Measurements from ENCODE around the gene SCTR.

The SCTR gene

DNA sequence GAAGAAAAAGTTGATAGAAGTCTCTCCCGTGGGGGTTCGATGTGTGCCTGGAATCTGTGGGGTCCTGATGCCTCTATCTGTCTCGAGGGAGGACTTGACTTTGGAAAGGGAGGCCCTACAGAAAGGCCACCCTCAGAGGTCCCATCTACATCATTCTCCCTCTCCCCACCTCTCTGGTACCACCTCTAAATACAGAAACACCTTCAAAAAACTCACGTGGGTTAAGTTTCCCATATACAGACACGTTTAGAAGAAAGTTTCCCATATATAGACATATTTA lies 97.9 kb downstream of the SCTR start:
- no peak for DNase-seq
- peaks cover 82% of the 10 kb centered on the region for H3K4me1 Mint-ChIP-seq
- H3K27me3 Mint-ChIP-seq (ENCODE audit: low read depth, poor library complexity) = peaks cover 11% of the 10 kb centered on the region
- TF ChIP-seq, protein P1, sequence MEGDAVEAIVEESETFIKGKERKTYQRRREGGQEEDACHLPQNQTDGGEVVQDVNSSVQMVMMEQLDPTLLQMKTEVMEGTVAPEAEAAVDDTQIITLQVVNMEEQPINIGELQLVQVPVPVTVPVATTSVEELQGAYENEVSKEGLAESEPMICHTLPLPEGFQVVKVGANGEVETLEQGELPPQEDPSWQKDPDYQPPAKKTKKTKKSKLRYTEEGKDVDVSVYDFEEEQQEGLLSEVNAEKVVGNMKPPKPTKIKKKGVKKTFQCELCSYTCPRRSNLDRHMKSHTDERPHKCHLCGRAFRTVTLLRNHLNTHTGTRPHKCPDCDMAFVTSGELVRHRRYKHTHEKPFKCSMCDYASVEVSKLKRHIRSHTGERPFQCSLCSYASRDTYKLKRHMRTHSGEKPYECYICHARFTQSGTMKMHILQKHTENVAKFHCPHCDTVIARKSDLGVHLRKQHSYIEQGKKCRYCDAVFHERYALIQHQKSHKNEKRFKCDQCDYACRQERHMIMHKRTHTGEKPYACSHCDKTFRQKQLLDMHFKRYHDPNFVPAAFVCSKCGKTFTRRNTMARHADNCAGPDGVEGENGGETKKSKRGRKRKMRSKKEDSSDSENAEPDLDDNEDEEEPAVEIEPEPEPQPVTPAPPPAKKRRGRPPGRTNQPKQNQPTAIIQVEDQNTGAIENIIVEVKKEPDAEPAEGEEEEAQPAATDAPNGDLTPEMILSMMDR (IDR thresholded peaks at IDR 0.05) = no peak
- H3K27ac Mint-ChIP-seq = no peak overlapping the region
- no peaks in the 10 kb centered on the region for H3K36me3 Mint-ChIP-seq (ENCODE audit: low read depth)
- no peak overlapping the region for H3K4me3 Mint-ChIP-seq
- H3K9me3 Mint-ChIP-seq = peaks cover 17% of the 10 kb centered on the region

DNA sequence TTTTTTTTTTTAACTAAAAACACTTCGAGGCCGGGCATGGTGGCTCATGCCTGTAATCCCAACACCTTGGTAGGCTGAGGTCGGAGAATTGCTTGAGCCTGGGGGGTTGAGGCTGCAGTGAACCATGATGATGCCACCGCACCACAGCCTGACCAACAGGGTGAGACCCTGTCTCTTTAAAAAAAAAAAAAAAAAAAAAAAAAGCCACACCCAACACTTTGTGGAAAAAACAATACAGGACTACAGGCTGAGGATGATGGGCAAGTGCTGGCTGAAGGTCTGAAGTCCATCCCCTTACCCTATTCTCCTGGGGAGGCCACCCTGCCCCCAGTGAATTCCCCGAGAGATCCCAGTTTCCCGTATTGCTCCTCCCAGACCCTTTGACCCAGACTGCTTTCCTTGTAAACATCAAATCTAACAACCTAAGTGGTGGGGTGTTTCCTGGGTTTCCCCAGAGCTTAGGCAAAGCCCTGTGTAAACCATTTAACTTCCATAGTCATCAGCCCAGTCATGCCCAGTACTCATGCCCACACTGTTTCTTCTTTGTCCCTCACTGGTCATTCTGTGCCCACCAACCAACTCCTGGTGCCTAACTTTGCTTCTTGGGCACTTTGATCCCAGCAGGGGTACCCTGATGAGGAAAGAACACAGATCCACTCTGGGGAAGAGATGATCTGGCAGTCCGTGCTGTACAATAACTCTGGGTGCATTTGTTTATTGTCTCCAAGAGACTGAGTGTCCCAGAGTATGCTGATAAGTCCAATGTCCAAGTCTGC lies 98.5 kb downstream of the SCTR start:
- TF ChIP-seq, protein P1 (IDR thresholded peaks at IDR 0.05) = no peak
- DNase-seq = no peak
- H3K27me3 Mint-ChIP-seq (ENCODE audit: low read depth, poor library complexity) = peaks cover 11% of the 10 kb centered on the region
- peaks cover 21% of the 10 kb centered on the region for H3K9me3 Mint-ChIP-seq
- peaks cover 77% of the 10 kb centered on the region for H3K4me1 Mint-ChIP-seq
- H3K4me3 Mint-ChIP-seq = no peak overlapping the region
- no peaks in the 10 kb centered on the region for H3K36me3 Mint-ChIP-seq (ENCODE audit: low read depth)
- H3K27ac Mint-ChIP-seq = no peak overlapping the region

DNA sequence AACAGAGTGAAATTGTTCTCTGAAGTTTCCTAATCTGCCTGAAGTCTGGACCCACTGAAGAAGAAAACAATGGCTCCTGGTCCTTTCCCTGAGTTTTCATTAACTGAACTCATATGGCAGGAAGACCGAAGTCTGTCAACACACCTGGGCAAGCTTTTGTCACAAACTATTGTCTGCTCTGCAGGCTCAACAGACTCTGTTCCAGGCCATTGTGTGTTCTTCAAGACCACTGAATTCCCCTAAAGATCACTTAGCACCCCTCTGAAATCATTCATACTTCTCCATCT lies 99.2 kb downstream of the SCTR start:
- TF ChIP-seq, protein P1 (IDR thresholded peaks at IDR 0.05) = no peak
- Mint-ChIP-seq H3K27me3 (ENCODE audit: low read depth, poor library complexity) (peaks cover 11% of the 10 kb centered on the region), H3K4me1 (peaks cover 69% of the 10 kb centered on the region)

DNA sequence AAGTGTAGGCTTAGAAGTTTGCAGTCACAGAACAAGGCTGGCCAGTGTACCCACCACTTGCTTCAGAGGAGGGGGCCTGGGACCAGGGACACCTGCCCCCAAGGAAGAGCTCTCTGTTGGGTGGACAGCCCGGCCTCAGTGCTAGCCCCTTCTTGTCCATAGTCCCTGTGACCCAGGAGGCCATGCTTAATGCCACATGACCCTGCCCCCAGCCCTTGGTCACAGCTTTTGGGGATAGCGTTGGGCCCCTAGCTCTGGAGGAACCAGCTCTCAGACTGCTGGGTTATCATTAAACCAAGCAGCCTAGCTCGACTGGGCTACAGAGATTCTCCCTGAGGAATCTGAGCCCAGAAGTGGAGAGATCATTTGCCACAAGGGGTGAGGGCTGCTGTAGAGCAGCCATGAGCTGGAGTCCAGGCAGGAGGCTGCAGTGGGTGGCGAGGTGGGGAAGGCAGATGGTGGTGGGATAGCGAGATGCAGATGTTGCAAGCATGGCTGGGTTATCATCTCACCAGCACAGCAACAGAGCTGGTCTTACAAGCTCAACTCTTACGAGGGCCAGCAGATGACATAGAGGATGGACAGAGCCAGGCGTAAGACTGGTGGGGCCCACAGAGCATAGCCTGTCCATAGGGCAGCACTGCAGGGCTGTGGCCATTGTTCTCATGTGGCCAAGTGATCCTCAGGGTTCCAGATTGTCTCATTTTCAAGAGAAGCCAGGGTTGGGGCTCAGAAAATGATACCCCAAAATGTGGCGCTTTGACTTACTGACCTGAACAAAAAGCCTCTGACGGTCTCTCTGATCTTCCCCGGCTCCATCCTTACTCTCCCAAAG lies 99.8 kb downstream of the SCTR start:
- no peak for DNase-seq
- H3K27ac Mint-ChIP-seq = peak overlapping the region; percentile 37
- H3K4me1 Mint-ChIP-seq = peaks cover 69% of the 10 kb centered on the region
- peaks cover 33% of the 10 kb centered on the region for H3K9me3 Mint-ChIP-seq
- no peak overlapping the region for H3K4me3 Mint-ChIP-seq
- TF ChIP-seq, protein P1 (IDR thresholded peaks at IDR 0.05) = no peak
- H3K27me3 Mint-ChIP-seq (ENCODE audit: low read depth, poor library complexity) = peaks cover 6% of the 10 kb centered on the region
- H3K36me3 Mint-ChIP-seq (ENCODE audit: low read depth) = no peaks in the 10 kb centered on the region

More for the DNA sequence above, 99.2 kb downstream of the SCTR start:
- H3K36me3 Mint-ChIP-seq (ENCODE audit: low read depth) = no peaks in the 10 kb centered on the region
- no peak for DNase-seq
- peak overlapping the region; percentile 37 for H3K27ac Mint-ChIP-seq
- no peak overlapping the region for H3K4me3 Mint-ChIP-seq
- H3K9me3 Mint-ChIP-seq = peaks cover 28% of the 10 kb centered on the region

DNA sequence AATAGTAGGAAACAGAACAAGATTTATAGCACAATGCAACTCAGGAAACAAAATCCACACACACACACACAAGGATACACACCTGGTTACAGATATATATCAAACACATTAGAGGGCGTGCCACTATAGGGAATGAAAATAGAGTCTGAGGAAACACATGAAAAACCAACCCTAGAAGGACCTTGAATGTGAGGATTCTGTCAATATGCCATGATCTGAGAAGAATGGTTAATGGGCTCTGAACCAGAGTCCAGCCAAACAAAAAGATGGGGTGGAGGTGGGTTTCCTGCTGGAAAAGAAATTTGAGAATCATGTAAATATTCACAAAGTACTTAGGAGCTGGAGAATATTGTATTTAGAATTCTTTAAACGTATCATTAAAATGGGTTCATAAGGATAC lies 100.5 kb downstream of the SCTR start:
- Mint-ChIP-seq H3K9me3 (peaks cover 33% of the 10 kb centered on the region), H3K4me3 (no peak overlapping the region), H3K36me3 (ENCODE audit: low read depth) (no peaks in the 10 kb centered on the region), H3K27ac (no peak overlapping the region), H3K4me1 (peaks cover 62% of the 10 kb centered on the region), H3K27me3 (ENCODE audit: low read depth, poor library complexity) (peaks cover 5% of the 10 kb centered on the region)
- TF ChIP-seq, protein P1 (IDR thresholded peaks at IDR 0.05) = no peak
- no peak for DNase-seq

DNA sequence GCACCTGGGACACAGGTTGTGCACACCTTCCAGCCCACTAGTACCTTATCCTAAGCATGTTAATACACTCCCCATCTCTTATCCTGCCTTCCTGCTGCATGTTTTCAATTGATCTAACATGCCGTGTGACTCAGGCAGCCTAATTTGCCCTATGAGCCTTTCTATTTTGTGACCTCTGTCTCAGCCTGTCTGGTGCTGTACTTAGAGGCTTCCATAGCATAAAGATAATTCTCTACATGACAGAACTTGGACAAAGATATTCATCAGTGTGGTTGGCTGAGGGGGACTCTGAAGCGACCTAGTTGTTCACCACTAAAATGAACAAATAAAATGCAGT lies 101.2 kb downstream of the SCTR start:
- TF ChIP-seq, protein P1 (IDR thresholded peaks at IDR 0.05) = no peak
- no peak for DNase-seq
- H3K36me3 Mint-ChIP-seq (ENCODE audit: low read depth) = no peaks in the 10 kb centered on the region
- H3K4me1 Mint-ChIP-seq = peaks cover 55% of the 10 kb centered on the region
- peaks cover 33% of the 10 kb centered on the region for H3K9me3 Mint-ChIP-seq
- H3K27ac Mint-ChIP-seq = peak overlapping the region; percentile 17
- peaks cover 5% of the 10 kb centered on the region for H3K27me3 Mint-ChIP-seq (ENCODE audit: low read depth, poor library complexity)
- no peak overlapping the region for H3K4me3 Mint-ChIP-seq
